HEK293 (cell line): ENCODE measurements around the gene SPACDR.

Experiments used
- KLF7 ChIP-seq: fragments of 450-650 bp; formaldehyde crosslinking; IDR thresholded peaks from 2 replicates; pipeline ENCODE4 v1.5.1; 2016; ENCODE audit warnings: missing biosample characterization, missing genetic modification characterization, borderline replicate concordance
- ZNF174 ChIP-seq: fragments of 450-650 bp; formaldehyde crosslinking; IDR thresholded peaks from 2 replicates; pipeline ENCODE4 v1.5.0; 2017; ENCODE audit warnings: missing biosample characterization, mild to moderate bottlenecking, missing genetic modification characterization
- TF ChIP-seq, protein P1 (sequence below): fragments of 450-650 bp; formaldehyde crosslinking; IDR thresholded peaks from 2 replicates; pipeline ENCODE4 v1.5.1; 2016; ENCODE audit warnings: missing biosample characterization, missing genetic modification characterization, low read depth
- TF ChIP-seq, protein P2 (sequence below): fragments of 450-650 bp; formaldehyde crosslinking; IDR thresholded peaks from 2 replicates; pipeline ENCODE4 v1.5.1; 2017; ENCODE audit warnings: missing biosample characterization, mild to moderate bottlenecking, missing genetic modification characterization, moderate library complexity

DNA sequence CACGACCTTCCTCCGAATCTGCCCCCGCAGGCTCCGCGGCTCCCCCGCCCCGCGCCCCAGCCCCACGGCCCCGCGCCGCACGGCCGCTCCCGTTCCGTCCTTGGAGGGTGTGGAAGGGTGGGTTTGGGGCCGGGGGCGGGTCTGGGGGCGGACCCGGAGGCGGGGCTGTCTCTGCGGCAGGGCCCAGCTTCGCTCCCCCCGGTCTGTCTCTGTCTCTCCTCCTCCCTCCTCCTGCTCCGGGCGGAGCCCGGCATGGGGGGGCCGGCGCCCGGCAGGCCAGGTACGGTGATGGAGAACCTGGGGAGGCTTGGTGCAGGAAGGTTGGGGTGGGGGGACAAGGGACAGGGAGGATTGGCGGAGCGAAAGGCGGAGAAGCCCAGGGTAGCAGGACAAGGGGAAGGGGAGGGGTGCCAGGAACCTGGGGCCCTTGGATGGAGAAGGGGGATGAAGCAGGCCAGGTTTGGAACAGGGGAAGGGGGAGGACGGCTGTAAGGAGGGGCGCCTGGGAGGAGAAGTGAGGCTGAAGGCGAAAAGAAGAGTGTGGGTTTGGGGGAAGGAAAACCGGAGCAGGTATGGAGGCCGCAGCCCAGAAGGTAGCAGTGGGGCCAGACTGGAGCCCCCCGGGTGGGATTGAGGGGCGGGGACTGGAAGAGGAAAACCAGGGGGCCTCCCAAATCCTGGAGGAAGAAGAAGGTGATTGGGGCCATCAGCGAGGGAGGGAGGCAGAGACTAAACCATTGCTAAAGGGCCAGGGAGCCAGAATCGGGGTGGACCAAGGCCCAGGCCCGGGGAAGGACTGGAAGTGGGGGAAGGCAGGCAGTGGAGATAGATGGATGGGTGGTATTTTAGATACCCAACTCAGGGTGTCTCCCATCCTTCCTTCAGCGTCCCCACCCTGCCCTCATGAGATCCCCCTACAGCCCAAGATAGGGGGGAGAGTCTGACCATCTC, 19.9 kb upstream of the SPACDR start, which contains the start of gene NYAP1:
- TF ChIP-seq KLF7 (no peak), ZNF174 (tag by site-specific recombination) (no peak)
- TF ChIP-seq, protein P1, sequence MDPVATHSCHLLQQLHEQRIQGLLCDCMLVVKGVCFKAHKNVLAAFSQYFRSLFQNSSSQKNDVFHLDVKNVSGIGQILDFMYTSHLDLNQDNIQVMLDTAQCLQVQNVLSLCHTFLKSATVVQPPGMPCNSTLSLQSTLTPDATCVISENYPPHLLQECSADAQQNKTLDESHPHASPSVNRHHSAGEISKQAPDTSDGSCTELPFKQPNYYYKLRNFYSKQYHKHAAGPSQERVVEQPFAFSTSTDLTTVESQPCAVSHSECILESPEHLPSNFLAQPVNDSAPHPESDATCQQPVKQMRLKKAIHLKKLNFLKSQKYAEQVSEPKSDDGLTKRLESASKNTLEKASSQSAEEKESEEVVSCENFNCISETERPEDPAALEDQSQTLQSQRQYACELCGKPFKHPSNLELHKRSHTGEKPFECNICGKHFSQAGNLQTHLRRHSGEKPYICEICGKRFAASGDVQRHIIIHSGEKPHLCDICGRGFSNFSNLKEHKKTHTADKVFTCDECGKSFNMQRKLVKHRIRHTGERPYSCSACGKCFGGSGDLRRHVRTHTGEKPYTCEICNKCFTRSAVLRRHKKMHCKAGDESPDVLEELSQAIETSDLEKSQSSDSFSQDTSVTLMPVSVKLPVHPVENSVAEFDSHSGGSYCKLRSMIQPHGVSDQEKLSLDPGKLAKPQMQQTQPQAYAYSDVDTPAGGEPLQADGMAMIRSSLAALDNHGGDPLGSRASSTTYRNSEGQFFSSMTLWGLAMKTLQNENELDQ = no peak
- TF ChIP-seq, protein P2, sequence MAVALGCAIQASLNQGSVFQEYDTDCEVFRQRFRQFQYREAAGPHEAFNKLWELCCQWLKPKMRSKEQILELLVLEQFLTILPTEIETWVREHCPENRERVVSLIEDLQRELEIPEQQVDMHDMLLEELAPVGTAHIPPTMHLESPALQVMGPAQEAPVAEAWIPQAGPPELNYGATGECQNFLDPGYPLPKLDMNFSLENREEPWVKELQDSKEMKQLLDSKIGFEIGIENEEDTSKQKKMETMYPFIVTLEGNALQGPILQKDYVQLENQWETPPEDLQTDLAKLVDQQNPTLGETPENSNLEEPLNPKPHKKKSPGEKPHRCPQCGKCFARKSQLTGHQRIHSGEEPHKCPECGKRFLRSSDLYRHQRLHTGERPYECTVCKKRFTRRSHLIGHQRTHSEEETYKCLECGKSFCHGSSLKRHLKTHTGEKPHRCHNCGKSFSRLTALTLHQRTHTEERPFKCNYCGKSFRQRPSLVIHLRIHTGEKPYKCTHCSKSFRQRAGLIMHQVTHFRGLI (tag by site-specific recombination) = no peak
